HG02981 (cell line): ENCODE data around the gene BRAT1.
"Not testable (repeated sequence)": the region's sequence is repeated elsewhere in the genome, so short reads cannot be mapped to it uniquely, and the experiment has no call there.

ENCODE experiments used
- ATAC-seq: cut with Tn5 transposase; IDR thresholded peaks from one replicate; pipeline ENCODE4 v1.9.1; 2021; ENCODE audit warnings: mild to moderate bottlenecking, moderate library complexity; ENCODE audit not compliant: unreplicated experiment

Gene BRAT1

DNA sequence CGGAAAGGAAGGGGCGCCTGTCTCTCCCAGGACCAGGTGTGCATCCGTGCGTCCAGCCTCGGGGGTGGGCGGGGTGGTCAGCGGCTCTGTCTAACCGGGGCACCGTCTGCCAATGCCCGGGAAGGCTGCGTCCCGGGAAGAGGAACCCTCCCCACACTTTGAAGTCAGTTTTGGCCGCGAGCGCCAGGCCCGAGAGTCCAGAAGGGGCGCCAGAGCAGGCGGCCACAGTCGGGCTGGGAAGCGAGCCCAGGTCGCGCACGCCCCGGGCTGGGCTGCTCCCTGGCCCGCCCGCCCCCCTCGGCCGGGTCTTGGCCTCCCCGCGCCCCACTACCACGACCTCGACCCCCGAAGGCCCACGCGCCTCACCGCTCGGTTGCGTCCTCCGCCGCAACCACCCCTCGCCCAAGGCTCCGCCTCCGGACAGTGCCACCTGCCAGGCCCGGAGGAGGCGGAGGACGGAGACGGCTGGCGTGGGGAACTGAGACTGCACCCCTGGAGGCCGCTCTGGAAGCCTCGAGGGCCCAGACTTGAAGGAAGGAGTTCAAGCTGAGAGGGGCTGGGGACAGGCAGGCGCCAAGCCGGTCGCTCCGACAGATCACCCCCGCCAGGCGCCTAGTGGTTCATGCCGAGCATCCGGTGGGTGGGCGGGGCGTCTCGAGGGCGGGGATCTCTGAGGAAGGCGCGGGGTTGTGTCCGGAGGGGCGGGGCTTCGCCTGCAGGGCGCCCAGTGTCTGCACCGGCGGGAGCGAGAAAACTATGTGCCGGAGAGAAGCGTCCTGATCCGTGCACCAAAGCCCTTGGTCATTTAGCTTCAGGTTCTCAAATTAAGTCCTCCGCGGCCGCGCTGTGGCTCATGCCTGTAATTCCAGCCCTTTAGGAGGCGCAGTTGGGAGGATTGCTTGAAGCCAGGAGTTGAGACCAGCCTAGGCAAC is at the start of gene BRAT1:
Gene BRAT1 (minus strand): TSS at position 404 of the 932 bp plus-strand sequence. CDS start 1,093 bp downstream, outside the sequence.
- ATAC-seq, result peak; percentile 74

DNA sequence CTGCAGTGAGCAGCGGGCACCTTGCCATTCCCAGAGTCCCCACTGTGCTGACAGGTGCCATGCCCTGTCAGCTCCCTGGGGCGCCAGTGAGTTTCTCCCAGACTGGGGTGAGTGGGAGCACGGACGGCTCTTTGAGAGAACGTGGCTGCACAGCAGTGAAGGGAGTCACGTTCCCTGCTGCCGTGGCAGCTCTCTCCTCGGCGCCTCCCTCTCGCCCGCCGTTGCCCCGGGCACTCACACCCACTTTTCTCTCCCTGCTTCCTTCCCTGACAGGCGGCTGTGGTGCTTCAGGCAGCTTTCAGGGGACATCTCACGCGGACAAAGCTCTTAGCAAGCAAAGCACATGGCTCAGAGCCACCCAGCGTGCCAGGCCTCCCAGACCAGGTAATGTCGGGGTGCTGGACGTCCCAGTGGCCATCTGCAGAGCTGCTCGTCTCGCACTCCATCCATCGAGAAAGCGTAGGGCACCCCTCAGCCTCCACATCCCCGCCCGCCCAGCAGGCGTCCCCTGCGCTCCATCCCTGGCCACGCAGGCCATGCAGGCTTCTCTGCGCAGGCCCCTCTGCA is 49.4 kb upstream of the BRAT1 start:
- ATAC-seq, result no peak

DNA sequence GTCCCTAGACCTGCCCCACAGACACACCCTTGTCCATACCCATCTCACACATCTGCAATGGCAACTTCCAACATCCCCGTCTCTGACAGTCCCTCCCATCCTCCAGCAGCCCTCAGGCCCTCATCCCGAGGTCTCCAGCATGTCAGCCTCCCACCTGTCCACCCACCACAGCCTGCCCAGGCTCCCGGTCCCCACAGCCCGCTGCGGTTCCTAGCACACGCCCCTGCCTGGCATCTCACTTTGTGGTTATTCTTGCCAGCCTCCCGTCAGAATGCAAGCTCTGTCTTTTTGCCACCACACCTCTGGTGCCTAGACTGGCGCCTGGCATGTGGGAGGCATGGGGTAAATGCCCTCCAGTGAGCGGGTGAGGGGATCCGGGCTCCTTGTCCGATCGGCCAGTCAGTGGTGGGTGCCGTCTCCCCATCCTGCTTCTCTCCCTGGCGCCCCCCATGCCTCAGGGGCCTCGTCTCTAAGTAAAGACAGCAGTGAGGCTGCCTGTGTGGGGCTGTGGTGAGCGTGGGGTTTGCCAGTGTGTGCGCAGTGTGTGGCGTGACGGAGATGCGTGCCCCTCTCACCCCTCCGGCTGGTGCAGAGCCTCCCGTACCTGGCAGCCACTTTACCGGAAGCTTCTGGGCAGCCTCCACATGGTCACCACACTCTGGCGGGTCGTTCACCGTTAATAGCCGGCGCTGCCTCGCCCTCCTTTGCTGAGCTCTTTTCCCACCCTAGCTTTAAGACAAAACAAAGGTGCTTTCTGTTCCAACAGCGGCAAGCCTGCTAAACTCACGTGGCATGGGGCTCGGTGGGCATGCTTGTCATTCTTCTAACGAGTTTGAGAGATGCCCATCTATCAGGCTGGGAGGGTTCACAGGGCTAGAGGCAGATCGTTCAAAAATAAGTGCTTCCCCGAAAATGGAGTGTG is 48.0 kb upstream of the BRAT1 start:
- no peak for ATAC-seq

DNA sequence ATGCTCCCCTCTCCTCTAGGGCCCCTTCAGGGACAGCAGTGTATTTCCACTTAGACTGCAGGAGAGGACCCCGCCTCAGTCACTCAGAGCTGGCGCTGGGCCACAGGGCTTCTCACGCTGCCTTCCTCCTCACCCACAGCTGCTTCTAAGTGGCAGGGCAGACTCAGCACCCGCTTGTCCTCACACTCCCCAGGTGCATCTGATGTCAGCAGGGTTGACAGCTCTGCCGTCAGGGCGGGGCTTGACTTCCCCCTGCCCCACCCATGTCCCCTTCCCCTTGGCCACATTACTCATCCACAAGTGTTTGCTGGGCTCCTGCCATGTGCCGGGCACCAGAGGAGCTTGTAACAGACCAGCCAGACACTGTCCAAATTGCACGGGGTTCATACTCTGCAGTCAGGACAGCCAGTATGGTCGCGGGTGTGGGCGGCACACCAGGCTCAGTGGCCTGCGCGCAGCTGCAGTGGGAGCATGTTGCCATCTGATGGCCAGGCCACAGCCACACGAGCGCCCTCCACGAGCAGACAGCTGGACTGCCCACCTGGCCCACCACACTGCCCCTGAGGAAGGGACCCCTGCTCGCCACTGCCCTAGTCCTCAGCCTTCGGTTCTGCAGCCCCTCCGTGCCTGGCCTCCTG is 47.2 kb upstream of the BRAT1 start:
- ATAC-seq, result no peak

DNA sequence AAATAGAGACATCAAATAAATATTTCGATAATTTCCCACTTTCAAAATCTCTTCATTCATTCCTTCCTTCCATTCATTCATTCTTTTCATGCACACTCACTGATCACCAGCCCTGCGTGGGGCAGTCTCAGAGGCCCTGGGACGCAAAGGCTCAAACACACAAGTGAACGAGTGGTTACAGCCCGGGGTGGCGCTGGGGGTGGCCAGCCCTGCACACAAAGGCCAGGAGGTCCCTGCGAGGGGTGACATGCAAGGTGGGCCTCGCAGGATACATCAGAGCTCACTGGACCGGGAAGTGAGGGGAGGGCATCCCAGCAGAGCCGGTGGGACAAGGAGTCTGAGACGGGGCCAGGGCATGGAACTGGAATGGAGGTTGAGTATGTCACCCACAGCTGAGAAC is 46.6 kb upstream of the BRAT1 start:
- ATAC-seq, result no peak

DNA sequence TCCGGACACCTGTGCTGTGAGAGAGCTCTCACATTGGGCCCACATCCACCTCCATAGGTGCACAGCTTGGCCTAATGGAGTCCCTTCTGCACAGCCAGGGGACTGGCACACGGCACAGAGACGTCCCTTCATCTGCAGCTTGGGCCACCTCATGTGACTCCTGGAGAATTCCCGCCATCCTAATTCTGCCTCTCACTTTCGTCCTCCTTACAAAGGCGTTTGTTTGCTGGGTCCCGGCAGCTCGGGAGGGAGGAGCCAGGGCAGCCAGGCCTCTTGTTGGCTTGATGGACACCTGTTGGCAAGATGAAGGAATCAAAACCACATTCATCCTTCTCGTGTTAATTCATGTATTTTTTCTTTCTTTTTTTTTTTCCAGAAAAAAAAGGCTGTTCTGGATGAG is 45.7 kb upstream of the BRAT1 start:
- no peak for ATAC-seq

DNA sequence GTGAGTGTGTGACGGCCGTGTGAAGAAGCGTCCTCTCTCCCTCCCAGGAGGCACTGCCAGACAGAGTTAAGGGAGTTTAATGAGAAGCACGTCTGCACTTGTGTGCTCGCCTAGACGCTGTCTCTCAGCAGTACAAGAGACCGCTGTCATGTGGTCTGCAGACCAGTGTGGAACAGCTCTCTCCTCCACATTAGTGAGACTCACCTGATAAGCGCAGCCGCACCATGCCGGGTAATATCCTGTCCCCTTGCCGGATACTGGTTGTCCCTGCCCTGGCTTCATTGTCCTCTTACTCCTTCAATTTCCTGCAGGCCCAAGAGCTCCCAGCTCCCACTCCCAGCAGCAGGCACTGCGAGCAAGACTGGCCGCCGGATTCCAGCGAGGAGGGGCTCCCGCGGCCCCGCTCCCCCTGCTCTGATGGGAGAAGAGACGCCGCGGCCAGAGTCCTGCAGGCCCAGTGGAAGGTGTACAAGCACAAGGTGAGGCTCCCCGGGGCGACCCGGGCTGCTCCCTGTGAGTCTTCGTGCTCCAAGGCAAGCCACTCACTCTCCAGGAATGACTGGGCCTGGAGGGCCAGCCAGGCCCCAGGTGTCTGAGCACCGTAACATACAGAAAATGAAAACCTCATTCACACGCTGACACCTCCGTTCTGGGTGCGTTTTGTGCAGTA is 43.0 kb upstream of the BRAT1 start:
- ATAC-seq, result no peak

DNA sequence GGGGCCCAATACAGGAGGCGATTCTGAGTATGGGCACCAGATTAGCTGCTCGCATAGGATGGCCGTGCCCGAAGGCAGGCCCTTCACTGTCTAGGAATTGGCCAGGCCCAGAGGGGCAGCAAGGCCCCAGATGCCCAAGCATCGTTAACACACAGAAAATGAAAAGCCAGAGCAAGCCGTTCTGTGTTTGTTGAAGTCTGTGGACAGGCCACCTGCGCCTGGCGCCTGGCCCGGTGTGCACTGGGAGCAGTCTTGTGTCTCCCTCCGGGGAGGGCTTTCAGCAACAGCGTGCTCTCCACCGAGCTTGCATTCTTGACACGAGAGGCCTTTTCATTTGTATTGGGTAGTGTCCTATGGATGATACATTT is 41.9 kb upstream of the BRAT1 start:
- ATAC-seq, result no peak

DNA sequence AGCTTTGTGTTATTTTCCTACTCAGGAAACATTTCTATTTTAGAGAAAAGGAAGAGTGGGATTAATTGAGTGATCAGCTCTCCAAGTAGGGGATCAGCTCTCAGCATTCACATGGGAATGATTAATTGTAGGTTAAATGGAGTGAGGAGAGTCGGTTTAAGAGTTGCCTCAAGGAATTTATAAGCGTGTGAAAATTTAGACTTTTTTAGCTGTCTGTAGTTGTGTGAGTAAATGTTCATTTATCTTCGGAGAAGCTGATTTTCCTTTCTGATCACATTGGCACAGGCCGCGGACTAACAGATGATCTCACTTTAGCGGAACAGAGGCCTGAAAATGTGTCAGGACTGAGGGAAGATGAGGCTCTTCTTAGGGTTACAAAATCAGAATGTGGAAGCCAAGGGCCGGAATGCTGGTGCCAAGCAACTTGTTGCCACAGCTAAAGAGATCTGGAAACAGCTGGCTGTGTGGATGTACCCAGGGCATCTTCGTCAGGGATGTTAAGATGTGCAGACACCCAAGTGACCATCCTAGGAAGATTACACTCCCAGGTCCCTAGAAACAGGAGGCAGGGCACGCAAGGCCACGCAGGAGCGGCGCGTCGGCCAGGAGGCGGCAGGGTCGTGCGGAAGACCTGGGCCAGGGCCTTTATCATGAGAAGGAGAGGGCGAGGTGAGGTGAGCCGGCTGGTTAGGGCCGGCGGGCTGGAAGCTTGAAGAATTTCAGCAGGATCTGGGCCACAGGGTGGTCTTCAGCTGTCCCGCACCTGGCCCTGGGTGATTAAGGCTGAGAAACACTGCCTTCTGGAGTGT is 41.3 kb upstream of the BRAT1 start:
- no peak for ATAC-seq

DNA sequence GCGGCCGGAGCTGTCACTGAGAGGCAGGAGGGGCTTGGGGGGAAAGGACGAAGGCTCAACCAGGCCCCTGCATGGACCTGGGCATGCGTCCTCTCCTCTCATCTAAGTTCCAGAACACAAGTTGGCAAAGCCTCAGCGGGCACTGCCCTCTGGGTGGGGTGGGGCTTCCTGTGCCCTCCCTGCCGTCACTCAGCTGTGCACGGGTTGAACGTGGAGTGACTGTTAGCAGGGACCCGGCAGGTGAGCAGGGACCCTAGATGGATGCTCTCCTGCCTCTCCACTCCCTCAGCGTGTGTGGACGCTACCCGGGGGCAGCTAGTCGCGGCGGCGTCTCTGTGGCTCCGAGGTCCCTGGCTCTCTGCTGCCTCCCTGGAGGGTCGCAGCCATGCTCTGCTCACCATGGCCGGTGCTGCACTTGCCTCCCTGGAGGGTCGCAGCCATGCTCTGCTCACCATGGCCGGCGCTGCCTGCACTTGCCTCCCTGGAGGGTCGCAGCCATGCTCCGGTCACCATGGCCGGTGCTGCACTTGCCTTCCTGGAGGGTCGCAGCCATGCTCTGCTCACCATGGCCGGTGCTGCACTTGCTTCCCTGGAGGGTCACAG is 40.0 kb upstream of the BRAT1 start:
- ATAC-seq, result no peak

DNA sequence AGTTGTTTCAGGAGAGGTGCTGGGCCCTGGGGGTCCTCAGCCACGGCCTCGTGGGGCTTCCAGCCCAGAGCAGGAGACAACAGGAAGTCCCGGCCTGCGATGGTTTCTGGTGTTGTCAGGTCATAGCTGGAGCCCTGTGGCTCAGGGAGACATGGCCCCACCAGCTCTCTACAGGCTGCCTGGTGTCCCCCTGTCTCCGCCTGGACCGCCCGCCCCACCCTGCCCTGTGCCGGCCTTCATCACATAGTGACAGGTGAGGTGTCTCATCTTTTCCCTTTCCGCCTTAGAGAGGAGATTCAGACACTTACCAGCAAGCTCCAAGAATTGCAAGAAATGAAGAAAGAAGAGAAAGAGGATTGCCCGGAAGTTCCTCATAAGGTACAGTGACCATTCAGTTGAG is 39.3 kb upstream of the BRAT1 start:
- ATAC-seq, result no peak

DNA sequence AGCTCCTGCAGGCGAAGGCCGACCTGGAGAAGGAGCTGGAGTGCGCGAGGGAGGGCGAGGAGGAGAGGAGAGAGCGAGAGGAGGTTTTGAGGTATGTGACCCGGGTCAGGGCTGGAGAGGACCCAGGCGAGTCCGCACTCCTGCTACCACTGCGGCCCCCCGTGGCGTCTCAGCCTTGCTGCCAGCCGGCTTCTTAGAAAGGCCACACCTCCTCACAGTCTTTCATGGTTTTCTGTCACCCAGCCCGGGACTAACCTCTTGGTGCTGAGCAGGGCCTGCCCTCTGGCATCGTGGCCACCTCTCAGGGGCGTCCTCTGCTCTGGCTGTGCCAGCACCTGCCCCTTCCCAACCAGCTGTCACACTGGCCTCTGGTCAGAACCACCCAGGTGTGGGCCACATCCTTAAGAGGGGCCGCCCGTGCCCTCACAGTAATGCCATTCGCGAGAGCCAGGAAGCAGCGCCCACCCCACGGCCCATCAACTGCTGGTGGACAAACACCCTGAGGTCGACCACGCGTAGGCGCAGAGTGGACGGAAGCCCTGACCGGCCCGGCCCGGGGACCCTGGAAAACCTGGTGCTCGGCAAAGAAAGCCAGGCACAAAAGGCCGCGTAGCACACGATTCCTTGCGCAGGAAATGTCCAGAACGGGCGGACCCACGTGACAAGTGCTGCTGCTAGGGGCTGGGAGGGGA is 37.9 kb upstream of the BRAT1 start:
- no peak for ATAC-seq

DNA sequence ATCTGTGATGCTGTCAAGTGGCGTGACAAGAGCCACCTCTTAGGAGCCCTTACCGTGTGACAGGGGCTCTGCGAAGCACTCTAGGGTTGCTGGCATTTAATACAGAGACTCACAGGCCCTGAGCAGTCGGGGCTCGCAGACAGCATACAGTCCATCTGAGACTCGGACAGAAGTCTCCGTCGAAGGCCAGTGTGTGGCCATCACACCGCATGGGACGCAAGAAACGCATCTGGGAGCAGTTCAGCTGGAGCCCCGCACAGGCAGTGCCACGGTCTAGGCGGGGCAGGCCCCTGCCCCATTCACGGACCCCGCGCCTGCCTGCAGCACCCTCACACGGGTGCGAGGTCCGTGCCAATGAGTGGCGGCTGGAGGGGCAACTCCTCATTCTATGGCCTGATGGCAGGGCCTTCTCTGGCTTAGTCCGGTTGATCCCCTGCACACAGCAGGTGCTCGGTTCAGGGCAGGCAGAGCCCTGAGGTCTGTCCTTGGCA is 37.1 kb upstream of the BRAT1 start:
- ATAC-seq, result no peak

DNA sequence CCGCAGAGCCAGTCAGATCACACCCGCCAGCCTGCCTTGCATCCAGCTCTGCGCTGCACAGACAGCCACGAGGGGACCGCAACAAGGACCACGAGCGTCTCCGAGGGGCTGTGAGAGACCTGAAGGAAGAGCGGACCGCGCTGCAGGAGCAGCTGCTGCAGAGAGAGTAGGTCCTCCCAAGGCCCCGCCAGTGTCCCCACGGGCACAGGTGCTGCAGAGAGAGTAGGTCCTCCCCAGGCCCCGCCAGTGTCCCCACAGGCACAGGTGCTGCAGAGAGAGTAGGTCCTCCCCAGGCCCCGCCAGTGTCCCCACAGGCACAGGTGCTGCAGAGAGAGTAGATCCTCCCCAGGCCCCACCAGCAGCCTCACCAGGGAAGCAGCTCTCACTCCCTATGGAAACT is 34.6 kb upstream of the BRAT1 start:
- not testable (repeated sequence) for ATAC-seq

DNA sequence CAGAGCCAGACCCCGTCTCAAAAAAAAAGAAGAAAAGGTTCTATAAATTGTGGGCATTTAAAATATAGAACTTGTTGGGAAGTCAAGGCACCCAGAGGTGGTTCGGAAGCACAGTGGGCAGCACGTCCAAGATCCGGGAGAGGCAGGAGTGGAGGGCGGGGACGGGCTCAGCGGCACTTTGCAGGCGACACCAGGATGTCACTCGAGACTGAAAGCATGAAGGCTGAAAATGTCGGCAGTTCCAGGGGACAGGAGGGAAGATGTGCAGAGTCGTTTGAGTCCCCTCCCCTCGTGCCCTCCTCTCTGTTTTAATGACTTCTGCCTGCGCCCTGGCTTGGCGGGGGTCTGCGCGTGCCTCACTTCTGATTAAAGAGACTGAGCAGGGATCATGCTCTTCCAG is 34.0 kb upstream of the BRAT1 start:
- no peak for ATAC-seq

DNA sequence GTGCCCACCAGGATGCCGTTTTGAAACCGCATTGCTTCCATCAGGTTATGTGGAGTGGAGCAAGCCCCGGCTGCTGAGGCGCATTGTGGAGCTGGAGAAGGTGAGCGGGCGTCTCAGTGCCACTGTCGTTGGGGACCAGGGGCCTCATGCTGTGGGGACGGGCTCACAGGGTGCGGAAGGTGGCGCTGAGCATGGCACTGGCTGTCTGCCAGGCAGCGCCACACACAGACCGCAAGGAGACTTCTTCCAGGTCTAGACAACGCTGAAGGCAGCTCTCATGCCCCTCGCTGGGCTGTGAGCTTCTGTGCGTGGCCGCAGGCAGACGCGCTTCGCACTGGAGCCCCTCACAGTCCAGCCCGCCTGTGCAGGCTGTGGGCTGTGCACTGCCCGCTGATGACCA is 32.5 kb upstream of the BRAT1 start:
- ATAC-seq, result no peak

DNA sequence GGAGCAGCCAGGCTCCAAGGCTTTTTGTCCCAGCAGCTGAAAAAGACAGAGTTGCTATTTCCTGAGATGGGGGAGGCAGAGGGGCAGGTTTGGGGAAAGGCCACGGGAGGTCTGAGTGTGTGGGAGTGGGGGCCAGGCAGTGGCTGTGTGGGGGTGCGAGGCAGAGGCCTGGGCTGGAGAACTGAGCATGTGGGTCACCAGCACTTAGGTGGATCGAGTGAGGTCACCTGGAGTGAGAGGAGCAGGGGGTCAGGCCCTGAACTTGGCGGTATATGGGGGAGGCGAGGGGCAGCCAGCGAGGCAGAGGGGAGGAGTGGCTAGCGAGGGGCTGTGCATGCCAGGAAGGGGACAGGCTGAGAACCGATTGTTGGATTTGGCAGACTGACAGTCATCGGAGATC is 31.8 kb upstream of the BRAT1 start:
- ATAC-seq, result no peak

DNA sequence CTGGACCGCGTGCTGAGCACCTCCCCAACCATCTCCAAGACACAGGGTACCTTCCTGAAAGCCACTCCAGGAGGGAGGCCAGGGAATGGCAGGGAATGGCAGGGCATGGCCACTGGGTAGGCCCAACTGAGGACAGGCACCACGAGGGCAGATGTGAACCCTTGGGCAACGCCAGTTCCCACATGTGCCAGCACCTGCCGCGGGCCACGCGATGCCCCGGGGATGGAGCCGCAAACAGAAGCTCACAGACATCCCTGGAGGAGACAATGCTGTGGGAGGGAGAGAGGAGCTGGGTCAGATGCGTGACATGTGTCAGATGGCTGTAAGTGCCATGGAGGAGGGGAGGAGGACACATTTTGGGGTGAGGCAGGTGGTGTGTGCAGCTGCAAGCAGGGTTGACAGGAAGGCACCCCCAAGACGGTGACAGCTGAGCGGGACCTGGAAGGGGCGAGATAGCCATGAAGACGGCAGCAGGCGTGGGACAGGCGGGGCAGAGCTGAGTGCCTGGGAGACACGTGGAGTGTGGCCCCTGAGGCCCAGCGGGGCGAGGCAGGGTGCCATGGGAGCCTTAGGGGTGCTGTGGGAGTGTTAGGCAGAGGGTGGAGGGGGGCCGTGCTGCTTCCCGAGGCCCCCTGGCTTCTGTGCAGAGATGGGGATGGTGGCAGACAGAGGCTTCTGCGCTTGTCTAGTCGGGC is 31.1 kb upstream of the BRAT1 start:
- ATAC-seq, result no peak
